ENCODE data around the gene BHLHE40.

GRCh38 chr3:4972652-4973643 is 6.3 kb upstream of the BHLHE40 start:
- TF ChIP-seq RAD21 (conservative IDR thresholded peaks at IDR 0.05): no peak
- TF ChIP-seq SMC3 (conservative IDR thresholded peaks at IDR 0.05; ENCODE audit: poor library complexity): no peak
- TF ChIP-seq EP300 (conservative IDR thresholded peaks at IDR 0.05; ENCODE audit: poor library complexity, severe bottlenecking): no peak
- no peak for TF ChIP-seq POLR2AphosphoS5 (IDR thresholded peaks at IDR 0.05)
- TF ChIP-seq EZH2 (IDR thresholded peaks at IDR 0.05; ENCODE audit: borderline replicate concordance, insufficient read depth, low read length, poor library complexity, severe bottlenecking): no peak
- no peak for TF ChIP-seq CTCF (IDR thresholded peaks at IDR 0.05; ENCODE audit: poor library complexity, severe bottlenecking)
- no peak for TF ChIP-seq REST (IDR thresholded peaks at IDR 0.05; ENCODE audit: borderline replicate concordance)
- no peak for TF ChIP-seq TAF1 (IDR thresholded peaks at IDR 0.05; ENCODE audit: low read depth)

Measured in neural cell (in vitro differentiated cells).